Measurements from ENCODE around the gene IL1RL2. TPM values are rescaled to one million over a fixed set of nuclear protein-coding genes. Genes with fewer than 3 reads are reported as not detected.

The IL1RL2 gene
- total RNA-seq, 4 donors from 2014 or later, result 2.2 to 6.2 (median 3.7) TPM

- DNase-seq, result no peak
- Histone ChIP-seq H3K4me1 (no peaks in the 10 kb centered on the region), H3K9me3 (no peaks in the 10 kb centered on the region), H3K4me3 (replicated peaks in 1 of 3) (no peak overlapping the region), H3K27ac (no peak overlapping the region), H3K27me3 (no peaks in the 10 kb centered on the region), H3K36me3 (no peaks in the 10 kb centered on the region)
- TF ChIP-seq CTCF (IDR thresholded peaks at IDR 0.05) (no peak), POLR2A (IDR thresholded peaks at IDR 0.05) (no peak)
- 88 to 95% methylated on average over 1 of the region's 1 CpG for WGBS, 2 donors
- intact Hi-C loops (cut with DNase I), result no loop called here
These were observed 92.5 kb downstream of the IL1RL2 start for GRCh38 chr2:102279391-102279735.

DNA sequence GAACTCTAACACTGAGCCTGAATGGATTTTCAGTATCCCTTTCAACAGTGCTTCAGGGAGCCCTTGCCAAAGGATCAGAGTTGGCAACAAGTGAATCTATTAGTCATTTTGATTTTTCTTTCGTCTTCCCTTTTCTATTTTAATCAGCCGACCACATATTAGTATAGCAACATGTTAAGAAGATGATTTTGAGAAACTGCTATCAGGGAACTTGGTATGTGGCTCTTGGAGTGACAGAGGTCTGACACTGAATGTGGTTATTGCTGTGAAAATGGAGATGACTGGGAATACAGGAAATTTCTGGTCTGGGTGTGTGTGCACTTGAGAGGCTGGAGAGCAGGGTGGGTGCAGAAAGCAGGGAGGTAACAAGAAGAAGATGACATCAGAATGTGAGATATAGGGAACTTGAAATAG lies 95.9 kb downstream of the IL1RL2 start:
- 68 to 77% methylated on average over 2 of the region's 2 CpGs for WGBS, 2 donors
- DNase-seq, result no peak
- H3K27ac ChIP-seq, result no peak overlapping the region
- no peaks in the 10 kb centered on the region for H3K27me3 ChIP-seq
- H3K4me3 ChIP-seq (replicated peaks in 1 of 3), result no peak overlapping the region
- no peaks in the 10 kb centered on the region for H3K36me3 ChIP-seq
- intact Hi-C loops (cut with DNase I), result no loop called here
- TF ChIP-seq CTCF (IDR thresholded peaks at IDR 0.05) (no peak), POLR2A (IDR thresholded peaks at IDR 0.05) (no peak)
- no peaks in the 10 kb centered on the region for H3K9me3 ChIP-seq
- no peaks in the 10 kb centered on the region for H3K4me1 ChIP-seq

DNA sequence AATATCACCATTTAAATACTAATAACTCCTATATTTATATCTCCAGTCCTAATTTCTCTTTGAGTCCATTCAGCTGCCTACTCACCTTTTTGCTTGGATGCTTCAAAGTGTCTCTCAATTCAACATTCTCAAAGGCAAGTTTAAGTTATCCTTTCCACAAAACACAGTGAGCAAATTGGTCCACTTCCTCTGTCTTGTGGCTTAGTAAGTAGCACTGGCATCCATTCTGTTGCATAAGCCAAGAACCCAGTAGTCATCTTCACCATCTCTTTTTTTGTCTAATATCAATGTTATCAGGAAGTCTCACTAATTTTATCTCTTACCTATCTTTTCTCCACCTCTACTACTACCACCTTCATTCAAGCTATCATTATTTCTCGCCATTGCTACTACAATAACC lies 97.2 kb downstream of the IL1RL2 start:
- no peak overlapping the region for H3K27ac ChIP-seq
- no peak overlapping the region for H3K4me3 ChIP-seq (replicated peaks in 1 of 3)
- TF ChIP-seq POLR2A (IDR thresholded peaks at IDR 0.05) (no peak), CTCF (IDR thresholded peaks at IDR 0.05) (no peak)
- DNase-seq, result no peak
- intact Hi-C loops (cut with DNase I), result no loop called here
- no peaks in the 10 kb centered on the region for H3K9me3 ChIP-seq
- no peaks in the 10 kb centered on the region for H3K36me3 ChIP-seq
- no peaks in the 10 kb centered on the region for H3K4me1 ChIP-seq
- H3K27me3 ChIP-seq, result no peaks in the 10 kb centered on the region
- 97 to 100% methylated on average over 1 of the region's 1 CpG for WGBS, 2 donors

DNA sequence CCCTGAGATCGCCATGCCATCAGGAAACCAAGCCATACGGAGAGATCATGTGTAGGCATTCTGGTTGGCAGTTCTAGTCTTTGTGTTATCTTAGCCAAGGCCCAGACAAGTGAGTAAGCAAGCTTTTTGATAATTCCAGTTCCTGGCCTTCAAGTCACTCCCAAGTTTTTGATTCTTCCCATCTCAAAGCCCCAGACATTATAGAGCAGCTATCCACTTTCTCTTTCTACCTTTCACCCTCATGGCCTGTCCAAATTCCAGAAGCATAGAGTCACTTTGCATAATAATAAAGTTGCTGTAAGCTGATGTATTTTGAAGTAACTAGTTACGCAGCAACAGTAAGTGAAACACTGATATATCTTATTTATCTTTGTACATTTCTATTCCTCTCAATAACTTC lies 97.8 kb downstream of the IL1RL2 start:
- Histone ChIP-seq H3K27me3 (no peaks in the 10 kb centered on the region), H3K36me3 (no peaks in the 10 kb centered on the region), H3K4me1 (no peaks in the 10 kb centered on the region), H3K9me3 (no peaks in the 10 kb centered on the region), H3K4me3 (replicated peaks in 1 of 3) (no peak overlapping the region), H3K27ac (no peak overlapping the region)
- intact Hi-C loops (cut with DNase I), result no loop called here
- DNase-seq, result no peak
- TF ChIP-seq POLR2A (IDR thresholded peaks at IDR 0.05), result no peak
- TF ChIP-seq CTCF (IDR thresholded peaks at IDR 0.05), result no peak
- 96 to 100% methylated on average over 3 of the region's 3 CpGs for WGBS, 2 donors

DNA sequence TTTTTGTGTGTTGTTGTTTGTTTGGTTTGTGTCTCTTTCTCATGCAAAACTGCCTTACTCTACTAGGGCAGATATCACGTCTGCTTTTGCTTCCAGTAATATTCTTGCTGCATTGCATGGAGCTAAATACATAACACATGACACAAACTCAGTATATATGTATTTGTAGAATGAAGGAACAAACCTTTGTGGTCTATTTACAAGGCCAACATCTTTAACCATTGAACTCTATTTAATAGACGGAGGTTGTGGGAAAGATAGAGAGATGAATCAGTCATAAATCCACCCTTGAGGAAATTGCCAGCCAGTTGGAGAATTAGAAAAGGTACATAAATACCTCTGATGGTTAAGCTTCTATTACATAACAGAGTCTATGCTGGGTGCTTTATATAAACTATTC lies 98.5 kb downstream of the IL1RL2 start:
- Histone ChIP-seq H3K4me3 (replicated peaks in 1 of 3) (no peak overlapping the region), H3K36me3 (no peaks in the 10 kb centered on the region), H3K27me3 (no peaks in the 10 kb centered on the region), H3K9me3 (no peaks in the 10 kb centered on the region), H3K4me1 (no peaks in the 10 kb centered on the region), H3K27ac (no peak overlapping the region)
- intact Hi-C loops (cut with DNase I), result no loop called here
- TF ChIP-seq CTCF (IDR thresholded peaks at IDR 0.05), result no peak
- no peak for TF ChIP-seq POLR2A (IDR thresholded peaks at IDR 0.05)
- DNase-seq, result no peak
- WGBS, 2 donors, result 92 to 94% methylated on average over 2 of the region's 2 CpGs

Measured in thyroid gland (tissue), 4 donors.